ENCODE measurements around the gene CELA2A. TPM values are rescaled to one million over a fixed set of nuclear protein-coding genes. Genes with fewer than 3 reads are reported as not detected.
"Not testable (repeated sequence)": the region's sequence is repeated elsewhere in the genome, so short reads cannot be mapped to it uniquely, and the experiment has no call there.

CELA2A gene
- total RNA-seq, 1 experiment from 2014 or later: not detected

DNA sequence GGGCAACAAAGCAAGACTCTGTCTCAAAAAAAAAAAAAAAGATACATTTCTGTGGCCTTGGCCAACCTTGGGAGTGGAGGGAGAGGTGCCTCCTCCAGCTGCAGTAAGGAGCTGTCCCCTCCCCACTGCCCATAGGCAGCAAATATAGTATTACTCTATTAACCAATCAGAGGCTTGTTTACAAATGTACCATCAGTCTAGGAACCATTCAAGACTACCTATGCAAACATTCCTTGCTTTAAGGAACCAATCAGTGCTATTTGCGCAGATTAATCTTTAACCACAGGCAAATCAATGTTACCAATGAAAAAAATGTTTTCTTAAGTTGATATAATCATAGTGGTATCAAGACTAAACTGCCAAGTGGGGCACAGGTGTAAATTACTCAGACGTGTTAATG, 1.1 kb downstream of the CELA2A start:
- H3K4me1 ChIP-seq (ENCODE audit: insufficient read depth, low read length, poor library complexity, severe bottlenecking): peaks cover 13% of the 10 kb centered on the region
- no peak overlapping the region for H3K27ac ChIP-seq (ENCODE audit: low read depth, low read length, poor library complexity, severe bottlenecking)
- CTCF ChIA-PET: no interaction called here
- no TSS peak for BruUV-seq (replicated peaks)
- POLR2A ChIA-PET (ENCODE audit: low non-redundant PET): no interaction called here
- no peak overlapping the region for H3K4me3 ChIP-seq (ENCODE audit: low read depth, low read length, poor library complexity, severe bottlenecking)
- H3K27me3 ChIP-seq (replicated peaks; ENCODE audit: insufficient read depth, low read depth, low read length, poor library complexity): no peaks in the 10 kb centered on the region
- DNase-seq (ENCODE audit: low spot score): no peak
- H3K9me3 ChIP-seq (ENCODE audit: low read depth, low read length, poor library complexity, severe bottlenecking): no peaks in the 10 kb centered on the region
- TF ChIP-seq EZH2 (IDR thresholded peaks at IDR 0.05; ENCODE audit: borderline replicate concordance, low read depth, low read length, poor library complexity, severe bottlenecking): no peak
- TF ChIP-seq, protein P1, sequence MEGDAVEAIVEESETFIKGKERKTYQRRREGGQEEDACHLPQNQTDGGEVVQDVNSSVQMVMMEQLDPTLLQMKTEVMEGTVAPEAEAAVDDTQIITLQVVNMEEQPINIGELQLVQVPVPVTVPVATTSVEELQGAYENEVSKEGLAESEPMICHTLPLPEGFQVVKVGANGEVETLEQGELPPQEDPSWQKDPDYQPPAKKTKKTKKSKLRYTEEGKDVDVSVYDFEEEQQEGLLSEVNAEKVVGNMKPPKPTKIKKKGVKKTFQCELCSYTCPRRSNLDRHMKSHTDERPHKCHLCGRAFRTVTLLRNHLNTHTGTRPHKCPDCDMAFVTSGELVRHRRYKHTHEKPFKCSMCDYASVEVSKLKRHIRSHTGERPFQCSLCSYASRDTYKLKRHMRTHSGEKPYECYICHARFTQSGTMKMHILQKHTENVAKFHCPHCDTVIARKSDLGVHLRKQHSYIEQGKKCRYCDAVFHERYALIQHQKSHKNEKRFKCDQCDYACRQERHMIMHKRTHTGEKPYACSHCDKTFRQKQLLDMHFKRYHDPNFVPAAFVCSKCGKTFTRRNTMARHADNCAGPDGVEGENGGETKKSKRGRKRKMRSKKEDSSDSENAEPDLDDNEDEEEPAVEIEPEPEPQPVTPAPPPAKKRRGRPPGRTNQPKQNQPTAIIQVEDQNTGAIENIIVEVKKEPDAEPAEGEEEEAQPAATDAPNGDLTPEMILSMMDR (conservative IDR thresholded peaks at IDR 0.05; ENCODE audit: low read depth, low read length): no peak
- intact Hi-C loops (cut with micrococcal nuclease; ENCODE audit: unreplicated experiment): no loop called here
- H3K36me3 ChIP-seq (ENCODE audit: insufficient read depth, low read length, poor library complexity, severe bottlenecking): no peaks in the 10 kb centered on the region

DNA sequence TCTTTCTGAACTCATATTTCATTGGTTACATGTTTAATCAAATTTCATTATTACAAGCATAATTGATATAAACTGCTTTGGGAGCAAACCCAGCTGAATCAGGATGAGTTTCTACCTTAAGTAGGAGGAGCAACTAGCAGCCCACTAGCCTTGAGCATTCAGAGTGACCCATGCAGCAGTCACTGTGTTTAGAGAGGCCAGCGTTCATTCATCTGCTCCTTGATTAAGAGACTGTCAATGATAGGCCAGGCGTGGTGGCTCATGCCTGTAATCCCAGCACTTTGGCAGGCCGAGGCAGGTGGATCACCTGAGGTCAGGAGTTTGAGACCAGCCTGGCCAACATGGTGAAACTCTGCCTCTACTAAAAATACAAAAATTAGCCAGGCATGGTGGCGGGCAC, 1.9 kb downstream of the CELA2A start:
- DNase-seq (ENCODE audit: low spot score); H3K36me3 ChIP-seq (ENCODE audit: insufficient read depth, low read length, poor library complexity, severe bottlenecking); H3K4me3 ChIP-seq (ENCODE audit: low read depth, low read length, poor library complexity, severe bottlenecking); CTCF ChIA-PET; intact Hi-C loops (cut with micrococcal nuclease; ENCODE audit: unreplicated experiment); POLR2A ChIA-PET (ENCODE audit: low non-redundant PET); H3K27ac ChIP-seq (ENCODE audit: low read depth, low read length, poor library complexity, severe bottlenecking); BruUV-seq (replicated peaks); H3K9me3 ChIP-seq (ENCODE audit: low read depth, low read length, poor library complexity, severe bottlenecking); H3K27me3 ChIP-seq (replicated peaks; ENCODE audit: insufficient read depth, low read depth, low read length, poor library complexity): not testable (repeated sequence)
- peaks cover 13% of the 10 kb centered on the region for H3K4me1 ChIP-seq (ENCODE audit: insufficient read depth, low read length, poor library complexity, severe bottlenecking)

DNA sequence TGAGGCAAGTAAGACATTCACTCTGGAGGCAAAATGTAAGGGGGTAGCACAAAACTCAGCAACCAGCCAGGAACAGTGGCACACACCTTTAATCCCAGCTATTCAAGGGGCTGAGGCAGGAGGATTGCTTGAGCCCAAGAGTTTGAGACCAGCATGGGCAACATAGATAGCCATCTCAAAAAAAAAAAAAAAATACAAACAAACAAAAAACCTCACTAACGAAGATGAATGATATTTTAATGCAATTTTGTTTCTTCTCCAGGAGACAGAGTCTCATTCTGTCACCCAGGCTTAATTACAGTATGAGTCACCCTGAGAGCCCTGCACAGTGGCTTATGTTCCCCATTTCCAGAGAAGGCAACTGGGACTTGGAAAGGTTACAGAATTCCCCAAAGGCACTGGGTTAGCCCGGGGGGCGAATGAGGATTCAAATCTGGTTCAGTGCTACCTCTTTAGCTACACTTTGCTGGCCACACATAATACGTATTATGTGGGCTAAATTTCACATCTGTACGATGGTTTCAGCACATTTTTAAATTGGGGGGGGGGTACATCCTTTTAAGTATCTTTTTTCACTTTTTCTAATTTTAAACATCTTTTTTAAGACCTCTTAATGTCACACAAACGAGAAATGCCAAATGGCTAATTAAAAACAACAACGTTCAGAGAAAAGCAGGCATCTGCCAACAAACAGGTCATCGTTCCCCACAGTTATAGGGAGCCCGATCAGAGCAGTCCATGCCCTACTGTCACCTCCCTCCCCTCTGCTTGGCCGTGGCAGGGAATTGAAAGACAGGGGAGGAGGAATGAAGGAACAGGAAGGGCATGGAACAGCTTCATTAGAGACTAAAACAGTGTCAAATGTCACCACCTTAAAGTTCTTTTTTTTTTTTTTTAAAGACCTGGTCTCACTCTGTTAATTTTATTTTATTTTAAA, 3.5 kb downstream of the CELA2A start:
- ChIA-PET CTCF (interaction anchor here (0.6 kb wide), 1 partner anchor 1984 kb away, joined by 4 read pairs; no protein-coding TSS in a partner anchor), POLR2A (ENCODE audit: low non-redundant PET) (no interaction called here)
- H3K27me3 ChIP-seq (replicated peaks; ENCODE audit: insufficient read depth, low read depth, low read length, poor library complexity): no peaks in the 10 kb centered on the region
- BruUV-seq (replicated peaks): no TSS peak
- H3K4me3 ChIP-seq (ENCODE audit: low read depth, low read length, poor library complexity, severe bottlenecking): no peak overlapping the region
- H3K27ac ChIP-seq (ENCODE audit: low read depth, low read length, poor library complexity, severe bottlenecking): no peak overlapping the region
- DNase-seq (ENCODE audit: low spot score): peak; percentile 82
- no peaks in the 10 kb centered on the region for H3K9me3 ChIP-seq (ENCODE audit: low read depth, low read length, poor library complexity, severe bottlenecking)
- intact Hi-C loops (cut with micrococcal nuclease; ENCODE audit: unreplicated experiment): no loop called here
- H3K4me1 ChIP-seq (ENCODE audit: insufficient read depth, low read length, poor library complexity, severe bottlenecking): peaks cover 13% of the 10 kb centered on the region
- no peaks in the 10 kb centered on the region for H3K36me3 ChIP-seq (ENCODE audit: insufficient read depth, low read length, poor library complexity, severe bottlenecking)
- TF ChIP-seq EZH2 (IDR thresholded peaks at IDR 0.05; ENCODE audit: borderline replicate concordance, low read depth, low read length, poor library complexity, severe bottlenecking): no peak
- TF ChIP-seq, protein P1 (conservative IDR thresholded peaks at IDR 0.05; ENCODE audit: low read depth, low read length): no peak

DNA sequence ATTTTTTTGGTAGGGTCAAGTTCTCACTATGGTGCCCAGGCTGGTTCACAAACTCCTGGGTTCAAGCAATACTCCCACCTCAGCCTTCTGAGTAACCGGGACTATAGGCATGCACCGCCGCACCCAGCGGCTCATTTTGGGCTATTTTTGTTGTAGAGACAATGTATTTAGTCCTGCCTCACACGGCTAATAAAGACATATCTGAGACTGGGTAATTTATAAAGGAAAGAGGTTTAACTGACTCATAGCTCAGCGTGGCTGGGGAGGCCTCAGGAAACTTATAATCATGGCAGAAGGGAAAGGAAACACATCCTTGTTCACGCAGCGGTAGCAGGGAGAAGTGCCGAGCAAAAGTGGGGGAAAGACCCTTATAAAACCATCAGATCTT, 4.2 kb downstream of the CELA2A start:
- Histone ChIP-seq H3K4me3 (ENCODE audit: low read depth, low read length, poor library complexity, severe bottlenecking) (no peak overlapping the region), H3K9me3 (ENCODE audit: low read depth, low read length, poor library complexity, severe bottlenecking) (no peaks in the 10 kb centered on the region), H3K4me1 (ENCODE audit: insufficient read depth, low read length, poor library complexity, severe bottlenecking) (peaks cover 13% of the 10 kb centered on the region), H3K36me3 (ENCODE audit: insufficient read depth, low read length, poor library complexity, severe bottlenecking) (no peaks in the 10 kb centered on the region), H3K27ac (ENCODE audit: low read depth, low read length, poor library complexity, severe bottlenecking) (no peak overlapping the region), H3K27me3 (replicated peaks; ENCODE audit: insufficient read depth, low read depth, low read length, poor library complexity) (no peaks in the 10 kb centered on the region)
- intact Hi-C loops (cut with micrococcal nuclease; ENCODE audit: unreplicated experiment): no loop called here
- no TSS peak for BruUV-seq (replicated peaks)
- TF ChIP-seq, protein P1 (conservative IDR thresholded peaks at IDR 0.05; ENCODE audit: low read depth, low read length): no peak
- no peak for TF ChIP-seq EZH2 (IDR thresholded peaks at IDR 0.05; ENCODE audit: borderline replicate concordance, low read depth, low read length, poor library complexity, severe bottlenecking)
- no peak for DNase-seq (ENCODE audit: low spot score)
- ChIA-PET POLR2A (ENCODE audit: low non-redundant PET) (no interaction called here), CTCF (no interaction called here)

DNA sequence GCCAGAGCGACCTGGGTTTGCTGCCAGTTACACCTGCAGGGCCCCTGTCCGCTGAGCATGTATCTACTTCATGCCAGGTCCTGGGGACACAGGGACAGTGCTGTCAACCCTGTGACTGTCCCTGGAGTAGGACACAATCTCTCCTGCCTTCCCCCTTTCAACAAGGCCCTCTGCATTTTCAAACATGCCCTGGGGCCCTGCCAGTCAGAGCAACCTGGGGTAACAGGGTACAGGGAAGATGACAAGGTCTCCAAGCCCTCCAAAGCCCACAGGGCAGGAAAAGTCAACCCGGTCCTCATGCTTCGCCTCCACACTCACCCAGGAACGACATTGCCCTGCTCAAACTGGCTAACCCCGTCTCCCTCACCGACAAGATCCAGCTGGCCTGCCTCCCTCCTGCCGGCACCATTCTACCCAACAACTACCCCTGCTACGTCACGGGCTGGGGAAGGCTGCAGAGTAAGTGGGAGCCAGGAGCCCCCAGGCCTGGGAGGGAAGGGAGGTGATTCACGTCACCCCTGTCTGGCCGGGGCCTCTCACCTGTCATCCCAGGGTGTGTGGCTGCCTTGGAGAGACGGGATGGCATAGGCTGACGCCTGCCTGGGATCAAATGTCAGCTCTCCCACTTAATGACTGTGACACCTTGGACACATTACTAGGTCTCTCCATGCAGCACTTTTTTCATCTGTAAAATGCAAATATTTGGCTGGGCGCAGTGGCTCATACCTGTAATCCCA, 6.7 kb downstream of the CELA2A start:
- H3K4me3 ChIP-seq (ENCODE audit: low read depth, low read length, poor library complexity, severe bottlenecking); H3K9me3 ChIP-seq (ENCODE audit: low read depth, low read length, poor library complexity, severe bottlenecking); CTCF ChIA-PET; H3K27me3 ChIP-seq (replicated peaks; ENCODE audit: insufficient read depth, low read depth, low read length, poor library complexity); H3K27ac ChIP-seq (ENCODE audit: low read depth, low read length, poor library complexity, severe bottlenecking); intact Hi-C loops (cut with micrococcal nuclease; ENCODE audit: unreplicated experiment); H3K36me3 ChIP-seq (ENCODE audit: insufficient read depth, low read length, poor library complexity, severe bottlenecking); DNase-seq (ENCODE audit: low spot score); POLR2A ChIA-PET (ENCODE audit: low non-redundant PET); BruUV-seq (replicated peaks): not testable (repeated sequence)
- H3K4me1 ChIP-seq (ENCODE audit: insufficient read depth, low read length, poor library complexity, severe bottlenecking): peaks cover 13% of the 10 kb centered on the region

All from A673 (cell line).